NK-92 treated with Interleukin-12 subunit alpha and Interleukin-12 subunit beta, amount 100 ng/mL, for 24 hours (cell line): ENCODE data around the gene DRD1.
A peak's percentile ranks its signal among the peaks of the same experiment; 100 is the strongest.
"Not testable (repeated sequence)": the region's sequence is repeated elsewhere in the genome, so short reads cannot be mapped to it uniquely, and the experiment has no call there.

Source experiments
- DNase-seq: peaks from one replicate; lab custom pipeline; 2025; lab: John Stamatoyannopoulos, UW

DRD1 gene

DNA sequence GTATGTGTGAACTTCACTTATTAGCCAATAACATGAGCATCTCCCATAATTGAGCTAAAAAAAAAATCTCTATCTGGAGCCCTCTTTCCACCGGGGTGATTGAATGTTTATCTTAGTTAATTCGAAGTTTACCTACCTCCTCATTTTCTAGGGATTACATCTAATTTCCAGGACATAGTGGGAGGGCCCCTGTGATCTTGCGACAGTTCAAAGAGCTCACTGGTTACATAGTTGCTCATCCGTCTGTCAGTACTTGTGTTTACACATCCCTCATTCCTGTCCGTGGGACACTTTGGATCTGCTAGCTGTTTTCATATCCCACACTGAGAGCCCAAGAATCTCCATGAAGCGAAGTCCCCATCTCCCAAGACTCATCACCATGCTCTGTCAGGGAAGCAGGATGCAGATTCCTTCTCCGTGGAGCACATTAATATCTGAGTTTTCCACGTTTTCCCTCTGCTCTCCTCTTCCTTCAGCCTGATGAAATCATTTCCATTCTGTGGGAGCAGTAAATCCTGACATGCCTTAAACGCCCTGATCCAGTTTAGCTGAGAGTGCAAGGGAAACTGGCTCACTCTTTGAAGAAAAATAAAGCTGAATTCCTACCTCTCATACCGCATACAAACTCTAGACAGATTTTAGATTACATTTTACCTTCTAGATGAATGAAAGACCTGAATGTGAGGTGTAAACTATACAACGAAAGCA lies 24.2 kb upstream of the DRD1 start:
- no peak for DNase-seq

GRCh38 chr5:175466700-175467318 lies 22.8 kb upstream of the DRD1 start:
- no peak for DNase-seq

DNA sequence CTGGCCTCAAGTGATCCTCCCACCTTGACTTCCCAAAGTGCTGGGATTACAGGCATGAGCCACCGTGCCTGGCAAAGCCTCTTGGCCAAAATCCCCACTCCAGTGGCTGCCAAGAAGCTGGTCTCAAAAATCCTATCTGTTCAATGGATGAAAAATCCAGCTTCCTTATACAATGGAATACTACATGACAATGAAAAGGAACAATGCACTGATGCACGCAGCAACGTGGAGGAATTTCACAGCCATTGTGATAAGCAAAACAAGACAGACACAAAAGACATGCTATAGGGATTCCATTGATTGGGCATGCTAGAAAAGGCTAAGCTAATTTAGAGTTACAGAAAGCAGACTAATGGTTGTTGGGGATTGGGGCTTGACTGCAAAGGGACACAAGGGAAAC lies 21.3 kb upstream of the DRD1 start:
- no peak for DNase-seq

- DNase-seq = no peak
Observed at GRCh38 chr5:175464942-175465233, 20.9 kb upstream of the DRD1 start.

- DNase-seq = peak; percentile 31
Observed at GRCh38 chr5:175464074-175464941, 20.3 kb upstream of the DRD1 start.

- no peak for DNase-seq
Observed at GRCh38 chr5:175463641-175464040, 19.7 kb upstream of the DRD1 start.

DNA sequence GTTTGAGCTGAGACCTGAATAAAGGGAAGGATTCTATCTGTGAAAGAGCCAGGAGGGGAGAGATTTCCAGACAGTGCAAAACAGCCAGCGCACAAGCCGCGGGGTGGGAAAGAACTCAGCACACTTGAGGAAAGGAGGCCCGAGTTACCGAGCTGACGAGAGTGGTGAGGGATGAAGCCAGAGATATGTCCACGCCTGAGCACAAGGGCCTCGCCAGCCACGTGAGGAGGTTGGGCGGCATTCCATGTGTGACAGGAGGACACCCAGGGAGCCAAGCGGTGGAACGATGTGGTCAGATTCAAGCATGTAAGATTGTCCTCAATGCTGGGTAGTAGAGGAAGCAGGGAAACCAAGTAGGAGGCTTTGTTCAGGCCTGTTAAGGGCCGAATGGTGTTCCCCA lies 17.4 kb upstream of the DRD1 start:
- DNase-seq = no peak

- DNase-seq = no peak
Observed at GRCh38 chr5:175460552-175460951, 16.6 kb upstream of the DRD1 start.

DNA sequence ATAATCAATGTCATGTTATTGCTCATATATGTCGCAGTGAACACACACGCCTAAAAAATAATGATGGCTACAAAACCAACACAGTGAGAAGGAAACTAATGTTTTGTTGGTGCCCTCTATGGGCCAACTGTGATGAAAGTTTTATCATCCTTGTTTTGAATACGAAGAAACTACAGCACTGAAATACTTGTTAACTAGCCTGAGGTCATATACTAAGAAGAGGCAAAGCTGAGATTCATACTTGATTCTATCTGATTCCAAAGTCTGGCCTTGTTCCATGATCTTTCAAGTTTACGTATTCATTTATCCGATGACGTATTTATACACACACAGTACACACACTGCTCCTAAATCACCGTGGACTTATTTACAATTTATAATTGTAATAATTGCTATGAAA lies 16.1 kb upstream of the DRD1 start:
- DNase-seq = no peak

GRCh38 chr5:175457466-175457865 lies 13.5 kb upstream of the DRD1 start:
- DNase-seq = no peak

GRCh38 chr5:175456105-175456742 lies 12.2 kb upstream of the DRD1 start:
- no peak for DNase-seq

GRCh38 chr5:175454338-175454737 lies 10.4 kb upstream of the DRD1 start:
- DNase-seq = not testable (repeated sequence)

DNA sequence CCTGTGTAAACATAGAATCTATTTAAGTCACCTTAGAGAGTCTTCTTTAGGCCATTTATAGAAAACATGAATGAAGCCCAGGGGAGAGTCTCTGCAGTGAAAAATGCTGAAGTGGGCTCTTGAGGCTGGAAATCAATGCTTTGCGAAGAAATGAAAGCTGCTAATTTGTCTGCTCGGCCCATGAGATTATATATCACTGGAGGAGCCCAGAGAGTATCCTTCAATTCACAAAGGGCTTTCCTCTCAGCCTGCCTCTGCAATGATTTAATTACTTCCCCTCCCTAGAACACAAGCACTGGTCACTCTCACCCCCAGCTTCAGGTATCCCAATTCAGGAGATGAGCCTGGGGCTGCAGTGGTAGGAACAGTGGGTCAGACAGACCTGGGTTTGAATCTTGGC lies 8.2 kb upstream of the DRD1 start:
- DNase-seq = no peak

GRCh38 chr5:175448276-175448675 lies 4.3 kb upstream of the DRD1 start:
- no peak for DNase-seq

GRCh38 chr5:175447571-175447970 lies 3.6 kb upstream of the DRD1 start:
- DNase-seq = no peak

GRCh38 chr5:175446378-175446777 lies 2.4 kb upstream of the DRD1 start:
- not testable (repeated sequence) for DNase-seq

DNA sequence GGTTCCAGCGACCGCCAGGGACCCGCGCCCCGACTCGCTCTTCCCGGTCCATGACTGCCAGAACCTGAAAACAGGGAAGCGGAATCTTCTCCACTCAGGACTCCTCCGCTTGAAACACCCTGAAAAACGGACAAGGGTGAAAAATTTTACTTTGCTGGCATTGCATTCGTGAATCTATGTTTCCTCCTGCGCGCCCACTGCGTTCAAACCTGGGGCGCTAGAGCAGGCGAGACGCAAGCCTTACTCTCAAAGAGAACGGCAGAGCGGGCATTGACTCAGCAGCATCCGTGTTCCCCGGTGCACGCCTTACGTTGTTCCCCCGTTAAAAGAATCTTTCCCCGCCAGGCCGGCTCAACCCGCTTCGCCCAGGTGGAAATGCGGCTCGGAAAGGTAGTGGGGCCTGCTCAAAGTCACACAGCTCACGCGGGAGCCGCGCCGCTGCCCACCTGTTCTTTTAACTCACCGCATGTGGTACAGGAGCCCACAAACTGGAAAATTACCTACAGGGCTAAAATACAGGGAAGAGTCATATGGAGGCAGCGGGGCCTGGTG lies 999 bp upstream of the DRD1 start:
- DNase-seq = no peak

DNA sequence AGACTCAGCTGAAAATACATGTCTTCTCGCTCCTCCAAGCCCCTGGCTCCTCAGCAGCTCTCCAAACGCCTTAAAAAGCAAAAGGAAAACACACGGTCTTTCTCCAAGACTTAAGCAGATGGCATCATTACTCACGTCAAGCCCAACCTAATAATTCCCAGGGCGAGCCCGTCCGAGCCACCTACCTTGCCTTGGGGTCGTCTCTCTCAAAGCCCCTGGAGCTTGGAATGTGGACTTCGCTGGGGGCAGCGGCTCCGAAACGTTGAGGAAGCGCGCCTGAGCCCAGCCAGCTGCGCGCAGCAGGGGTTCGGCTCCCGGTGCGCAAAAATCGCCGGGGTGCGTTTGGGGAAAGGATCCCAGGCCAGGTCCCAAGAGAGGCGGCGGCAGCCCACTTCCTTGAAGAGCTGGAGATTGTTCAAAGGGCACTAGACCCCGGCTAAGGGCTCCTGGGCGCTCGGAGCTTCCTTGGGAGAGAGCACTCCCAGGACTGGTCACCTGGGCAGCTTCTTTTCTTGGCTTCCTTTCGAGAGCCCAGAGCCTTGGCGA lies 395 bp downstream of the DRD1 start:
- DNase-seq = no peak

DNA sequence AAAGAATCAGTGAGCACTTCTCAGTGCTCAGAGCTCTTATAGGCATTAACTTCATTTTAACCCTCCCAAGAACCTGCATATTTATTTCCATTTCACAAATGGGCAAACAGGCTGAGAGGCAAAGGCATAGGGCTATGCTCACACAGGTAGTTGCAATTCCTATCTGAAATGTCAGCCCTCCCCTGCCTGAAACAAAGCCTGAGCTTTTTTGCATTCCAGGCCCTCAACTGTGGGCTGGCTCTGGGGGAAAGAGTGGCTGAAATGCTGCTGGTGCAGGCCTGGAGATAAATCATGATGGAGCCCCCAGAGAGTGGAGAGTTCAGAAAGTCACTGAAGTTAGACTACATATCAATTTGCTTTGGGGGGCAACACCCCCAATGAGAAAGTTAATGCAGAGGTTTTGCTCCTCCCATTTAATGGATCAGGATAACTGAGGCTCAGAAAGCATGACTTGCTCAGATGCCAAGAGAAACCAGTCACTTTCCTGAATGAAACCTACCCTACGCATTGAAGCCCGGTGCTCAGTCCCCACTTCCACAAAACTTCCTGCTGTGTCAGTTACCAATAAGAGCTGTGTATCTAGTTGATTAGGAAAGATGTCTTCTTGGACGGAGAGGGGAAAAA lies 5.6 kb downstream of the DRD1 start:
- no peak for DNase-seq

- no peak for DNase-seq
Observed at GRCh38 chr5:175436359-175436758, 7.6 kb downstream of the DRD1 start.

- DNase-seq = no peak
Observed at GRCh38 chr5:175434800-175435199, 9.2 kb downstream of the DRD1 start.

DNA sequence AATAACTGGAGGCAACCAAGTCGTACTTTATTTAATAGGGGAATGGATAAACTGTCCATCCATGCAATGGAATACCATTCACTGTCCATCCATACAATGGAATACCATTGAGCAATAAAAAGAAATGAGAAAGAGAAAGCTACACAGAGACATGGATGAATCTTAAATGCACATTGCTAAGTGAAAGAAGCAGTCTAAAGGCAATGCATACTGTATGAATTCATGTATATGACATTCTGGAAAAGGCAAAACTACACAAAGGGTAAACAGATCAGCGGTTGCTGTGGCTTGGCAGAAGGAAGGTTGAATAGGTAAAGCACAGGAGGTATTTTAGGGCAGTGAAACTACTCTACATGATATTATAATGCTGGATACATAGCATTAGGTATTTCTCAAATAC lies 16.2 kb downstream of the DRD1 start:
- no peak for DNase-seq
